NCI-H146 treated with DMSO at 0.1 percent for 48 hours (cell line): ENCODE measurements around the gene ZMAT3.
"Not testable (repeated sequence)": the region's sequence is repeated elsewhere in the genome, so short reads cannot be mapped to it uniquely, and the experiment has no call there.

Experiments used
- DNase-seq: peaks from one replicate; lab custom pipeline; 2025; ENCODE audit not compliant: unreplicated experiment; lab: John Stamatoyannopoulos, UW

ZMAT3 gene

GRCh38 chr3:179068779-179069530 lies 2.7 kb downstream of the ZMAT3 start:
- no peak for DNase-seq

- peak; percentile 12 for DNase-seq
Measured at GRCh38 chr3:179067839-179068238, 3.8 kb downstream of the ZMAT3 start.

- no peak for DNase-seq
Measured at GRCh38 chr3:179067291-179067690, 4.3 kb downstream of the ZMAT3 start.

GRCh38 chr3:179063945-179064560 lies 7.6 kb downstream of the ZMAT3 start:
- no peak for DNase-seq

GRCh38 chr3:179056326-179056725 lies 15.3 kb downstream of the ZMAT3 start:
- DNase-seq: no peak

GRCh38 chr3:179054565-179054964 lies 17.0 kb downstream of the ZMAT3 start:
- not testable (repeated sequence) for DNase-seq

- no peak for DNase-seq
Measured at GRCh38 chr3:179046497-179047353, 24.9 kb downstream of the ZMAT3 start.

- DNase-seq: no peak
Measured at GRCh38 chr3:179045719-179046402, 25.7 kb downstream of the ZMAT3 start.

- not testable (repeated sequence) for DNase-seq
Measured at GRCh38 chr3:179038899-179039251, 32.7 kb downstream of the ZMAT3 start.

- DNase-seq: no peak
Measured at GRCh38 chr3:179038216-179038898, 33.3 kb downstream of the ZMAT3 start.

GRCh38 chr3:179037351-179037750 lies 34.3 kb downstream of the ZMAT3 start:
- DNase-seq: no peak

- DNase-seq: no peak
Measured at GRCh38 chr3:179036626-179037300, 34.8 kb downstream of the ZMAT3 start.

GRCh38 chr3:179036226-179036625 lies 35.4 kb downstream of the ZMAT3 start:
- no peak for DNase-seq

- DNase-seq: no peak
Measured at GRCh38 chr3:179035232-179035631, 36.4 kb downstream of the ZMAT3 start.

- not testable (repeated sequence) for DNase-seq
Measured at GRCh38 chr3:179033304-179033657, 38.3 kb downstream of the ZMAT3 start.

GRCh38 chr3:179032454-179033303 lies 38.9 kb downstream of the ZMAT3 start:
- DNase-seq: not testable (repeated sequence)

GRCh38 chr3:179029096-179029495 lies 42.5 kb downstream of the ZMAT3 start:
- DNase-seq: no peak

GRCh38 chr3:179028408-179028807 lies 43.2 kb downstream of the ZMAT3 start:
- no peak for DNase-seq

- no peak for DNase-seq
Measured at GRCh38 chr3:179027326-179027900, 44.2 kb downstream of the ZMAT3 start.
